ENCODE measurements around the gene DCC. TPM values are rescaled to one million over a fixed set of nuclear protein-coding genes. Genes with fewer than 3 reads are reported as not detected.

Gene DCC
- polyA plus RNA-seq, 6 donors from 2014 or later: not detected

GRCh38 chr18:53544917-53545316 is 1204.9 kb downstream of the DCC start:
- ATAC-seq (ENCODE audit: low read depth in 2 of 2): no peak
- Mint-ChIP-seq H3K4me1 (no peaks in the 10 kb centered on the region), H3K4me3 (no peak overlapping the region)

GRCh38 chr18:53551868-53552426 is 1212.0 kb downstream of the DCC start:
- no peak overlapping the region for H3K4me3 Mint-ChIP-seq
- H3K9me3 Mint-ChIP-seq: peaks cover 0 to 7% (median 0%) of the 10 kb centered on the region in 7 donors
- no peak for ATAC-seq (ENCODE audit: low read depth in 2 of 2)
- no peaks in the 10 kb centered on the region for H3K36me3 Mint-ChIP-seq
- H3K27me3 Mint-ChIP-seq: no peaks in the 10 kb centered on the region
- no peak for DNase-seq
- H3K27ac Mint-ChIP-seq: peak overlapping the region in 1 of 6 donors; percentile 22
- no peaks in the 10 kb centered on the region for H3K4me1 Mint-ChIP-seq

More at GRCh38 chr18:53544917-53545316, 1204.9 kb downstream of the DCC start:
- Mint-ChIP-seq H3K9me3 (peaks cover 0 to 8% (median 2%) of the 10 kb centered on the region in 7 donors), H3K27ac (no peak overlapping the region), H3K36me3 (no peaks in the 10 kb centered on the region), H3K27me3 (no peaks in the 10 kb centered on the region)
- DNase-seq: no peak

- no peak for ATAC-seq (ENCODE audit: low read depth in 2 of 2)
- Mint-ChIP-seq H3K4me3 (no peak overlapping the region), H3K36me3 (no peaks in the 10 kb centered on the region), H3K4me1 (no peaks in the 10 kb centered on the region), H3K27ac (no peak overlapping the region), H3K27me3 (no peaks in the 10 kb centered on the region), H3K9me3 (peaks cover 0 to 7% (median 0%) of the 10 kb centered on the region in 7 donors)
- no peak for DNase-seq
Measured at GRCh38 chr18:53553030-53553429, 1213.0 kb downstream of the DCC start.

- no peak overlapping the region for H3K4me3 Mint-ChIP-seq
- DNase-seq: no peak
- ATAC-seq (ENCODE audit: low read depth in 2 of 2): no peak
- no peak overlapping the region for H3K27ac Mint-ChIP-seq
- no peaks in the 10 kb centered on the region for H3K27me3 Mint-ChIP-seq
- H3K36me3 Mint-ChIP-seq: no peaks in the 10 kb centered on the region
- H3K4me1 Mint-ChIP-seq: no peaks in the 10 kb centered on the region
- peaks cover 0 to 19% (median 7%) of the 10 kb centered on the region in 7 donors for H3K9me3 Mint-ChIP-seq
Measured at GRCh38 chr18:53556450-53556849, 1216.5 kb downstream of the DCC start.

GRCh38 chr18:53560546-53560945 is 1220.5 kb downstream of the DCC start:
- H3K36me3 Mint-ChIP-seq: no peaks in the 10 kb centered on the region
- H3K4me3 Mint-ChIP-seq: no peak overlapping the region
- no peak for ATAC-seq (ENCODE audit: low read depth in 2 of 2)
- no peak for DNase-seq
- H3K27ac Mint-ChIP-seq: no peak overlapping the region
- H3K27me3 Mint-ChIP-seq: peaks cover 0 to 8% (median 0%) of the 10 kb centered on the region in 3 donors
- peaks cover 0 to 19% (median 7%) of the 10 kb centered on the region in 7 donors for H3K9me3 Mint-ChIP-seq
- no peaks in the 10 kb centered on the region for H3K4me1 Mint-ChIP-seq

- Mint-ChIP-seq H3K4me1 (no peaks in the 10 kb centered on the region), H3K9me3 (no peaks in the 10 kb centered on the region), H3K27me3 (peaks cover 0 to 8% (median 0%) of the 10 kb centered on the region in 3 donors), H3K36me3 (no peaks in the 10 kb centered on the region), H3K4me3 (no peak overlapping the region), H3K27ac (no peak overlapping the region)
- DNase-seq: no peak
- ATAC-seq (ENCODE audit: low read depth in 2 of 2): no peak
Measured at GRCh38 chr18:53566626-53567025, 1226.6 kb downstream of the DCC start.

- Mint-ChIP-seq H3K27ac (no peak overlapping the region), H3K27me3 (peaks cover 0 to 5% (median 0%) of the 10 kb centered on the region in 3 donors), H3K9me3 (no peaks in the 10 kb centered on the region), H3K4me1 (no peaks in the 10 kb centered on the region), H3K36me3 (no peaks in the 10 kb centered on the region), H3K4me3 (no peak overlapping the region)
- DNase-seq (peak; percentile 4), ATAC-seq (ENCODE audit: low read depth in 2 of 2) (no peak)
Measured at GRCh38 chr18:53567929-53568574, 1228.1 kb downstream of the DCC start.
